HepG2 (cell line): ENCODE measurements around the gene PHF13. TPM values are rescaled to one million over a fixed set of nuclear protein-coding genes. Genes with fewer than 3 reads are reported as not detected.
A peak's percentile ranks its signal among the peaks of the same experiment; 100 is the strongest.

Source experiments
- ATF7 ChIP-seq, 2 experiments: fragments of 450-650 bp in 1 of 2; sonication (generic) in 1 of 2; formaldehyde crosslinking in 1 of 2; IDR thresholded peaks; 2 replicates each; pipeline versions ENCODE4 v1.4.0 to v1.6.1; 2016 to 2020; ENCODE audit warnings: antibody characterized with exemption in 1 of 2, mild to moderate bottlenecking in 1 of 2, missing genetic modification reagents in 1 of 2
- CHCHD3 ChIP-seq: sonication (generic); formaldehyde crosslinking; IDR thresholded peaks from 2 replicates; pipeline ENCODE4 v1.8.0; 2022; ENCODE audit warnings: mild to moderate bottlenecking, missing genetic modification reagents, moderate library complexity
- DDIT3 ChIP-seq: sonication (generic); formaldehyde crosslinking; IDR thresholded peaks from 2 replicates; pipeline ENCODE4 v1.4.0; 2020; ENCODE audit warnings: mild to moderate bottlenecking, missing genetic modification reagents
- EEA1 ChIP-seq: sonication (generic); formaldehyde crosslinking; IDR thresholded peaks from 2 replicates; pipeline ENCODE4 v1.5.1; 2020; ENCODE audit warnings: mild to moderate bottlenecking, missing genetic modification reagents, borderline replicate concordance
- FOXA3 ChIP-seq: IDR thresholded peaks from 2 replicates; pipeline ENCODE4 v1.6.1; 2016; ENCODE audit warnings: missing genetic modification reagents, missing compliant biosample characterization
- GABPB1 ChIP-seq: IDR thresholded peaks from 2 replicates; pipeline ENCODE4 v1.6.1; 2016; ENCODE audit warnings: mild to moderate bottlenecking, missing genetic modification reagents, moderate library complexity, missing compliant biosample characterization
- GTF3A ChIP-seq: sonication (generic); formaldehyde crosslinking; conservative IDR thresholded peaks from 2 replicates; pipeline ENCODE4 v1.4.0; 2020; ENCODE audit warnings: mild to moderate bottlenecking, missing genetic modification reagents
- MAZ ChIP-seq, 2 experiments: sonication (generic) in 1 of 2; formaldehyde crosslinking in 1 of 2; IDR thresholded peaks; 2 replicates each; pipeline versions ENCODE4 v1.5.0 to v1.6.1; 2012 to 2020; ENCODE audit warnings: low read depth in 2 of 2, mild to moderate bottlenecking in 2 of 2, borderline replicate concordance in 1 of 2, improper control_type of control experiment in 1 of 2, low read length in 1 of 2, missing genetic modification reagents in 1 of 2, moderate library complexity in 1 of 2
- MEF2D ChIP-seq: sonication (generic); formaldehyde crosslinking; IDR thresholded peaks from 2 replicates; pipeline ENCODE4 v1.5.1; 2020; ENCODE audit warnings: mild to moderate bottlenecking, missing genetic modification reagents
- MTF2 ChIP-seq: sonication (generic); formaldehyde crosslinking; IDR thresholded peaks from 2 replicates; pipeline ENCODE4 v1.5.0; 2020; ENCODE audit warnings: missing genetic modification reagents, borderline replicate concordance
- POGZ ChIP-seq: sonication (generic); formaldehyde crosslinking; IDR thresholded peaks from 2 replicates; pipeline ENCODE4 v1.4.0; 2020; ENCODE audit warnings: mild to moderate bottlenecking, missing genetic modification reagents
- SRSF1 ChIP-seq: fragments of 200-400 bp; formaldehyde crosslinking; optimal IDR thresholded peaks from 2 replicates; pipeline ENCODE3; 2017; ENCODE audit warnings: mild to moderate bottlenecking, low read depth, low read length, moderate library complexity
- ZBTB2 ChIP-seq: sonication (generic); formaldehyde crosslinking; IDR thresholded peaks from 2 replicates; pipeline ENCODE4 v1.8.0; 2022; ENCODE audit warnings: low read depth, missing genetic modification reagents
- ZC3H13 ChIP-seq: sonication (generic); formaldehyde crosslinking; IDR thresholded peaks from 2 replicates; pipeline ENCODE4 v1.8.1; 2023; ENCODE audit warnings: mild to moderate bottlenecking, missing genetic modification reagents, moderate library complexity
- ZMYM4 ChIP-seq: sonication (generic); formaldehyde crosslinking; IDR thresholded peaks from 2 replicates; pipeline ENCODE4 v1.8.1; 2023; ENCODE audit warnings: mild to moderate bottlenecking, missing genetic modification reagents
- ZNF20 ChIP-seq: sonication (generic); formaldehyde crosslinking; IDR thresholded peaks from 2 replicates; pipeline ENCODE4 v1.4.0; 2020; ENCODE audit warnings: mild to moderate bottlenecking, moderate library complexity, missing genetic modification reagents
- ZNF563 ChIP-seq: sonication (generic); formaldehyde crosslinking; IDR thresholded peaks from 2 replicates; pipeline ENCODE4 v1.8.0; 2022; ENCODE audit warnings: mild to moderate bottlenecking, moderate library complexity, missing genetic modification reagents
- ZNF644 ChIP-seq: IDR thresholded peaks from 2 replicates; pipeline ENCODE4 v1.6.1; 2016; ENCODE audit warnings: low read depth
- ZNF839 ChIP-seq: sonication (generic); formaldehyde crosslinking; IDR thresholded peaks from 2 replicates; pipeline ENCODE4 v1.4.0; 2020; ENCODE audit warnings: missing genetic modification reagents, mild to moderate bottlenecking, borderline replicate concordance
- polyA plus RNA-seq, 8 experiments: library from polyadenylated mRNA; depleted of rRNA in 3 of 8; stranded (reverse) in 7 of 8; unstranded in 1 of 8; fragments of >200 nt; fragmentation: Illumina TruSeq in 4 of 8; extraction: Trizol in 4 of 8; gene quantifications; 2 replicates each; pipeline versions ENCODE4 v1.2.1 to v1.2.3, GENCODE V29; 2011 to 2016; ENCODE audit warnings: low read depth in 4 of 8, missing spikeins in 1 of 8, mixed read lengths in 1 of 8; ENCODE audit not compliant: insufficient read depth in 1 of 8
- total RNA-seq, 5 experiments: library from RNA; depleted of rRNA; stranded (reverse); fragments of >200 nt; fragmentation: Illumina TruSeq; extraction: Trizol; gene quantifications; 2 replicates each; pipeline ENCODE4 v1.2.3, GENCODE V29; 2016; ENCODE audit warnings: low read depth in 1 of 5
- TF ChIP-seq, protein P1 (sequence below): sonication (generic); formaldehyde crosslinking; IDR thresholded peaks from 2 replicates; pipeline ENCODE4 v1.9.0; 2021; ENCODE audit warnings: missing genetic modification reagents, borderline replicate concordance
- TF ChIP-seq, protein P2 (sequence below), 2 experiments: sonication (generic) in 1 of 2; formaldehyde crosslinking in 1 of 2; IDR thresholded peaks; 2 replicates each; pipeline versions ENCODE4 v1.5.1 to v1.6.1; 2011 to 2020; ENCODE audit warnings: borderline replicate concordance in 1 of 2, low read depth in 1 of 2, low read length in 1 of 2, mild to moderate bottlenecking in 1 of 2, missing genetic modification reagents in 1 of 2, moderate library complexity in 1 of 2

Gene PHF13
- total and polyA plus RNA-seq, 2 of the 13 experiments (the other 11 are each of a cell fraction or from before 2014, with no cell fraction given): 4.7 to 7.4 TPM

GRCh38 chr1:6601049-6601922 is 12.2 kb upstream of the PHF13 start (continued):
- TF ChIP-seq, protein P1, sequence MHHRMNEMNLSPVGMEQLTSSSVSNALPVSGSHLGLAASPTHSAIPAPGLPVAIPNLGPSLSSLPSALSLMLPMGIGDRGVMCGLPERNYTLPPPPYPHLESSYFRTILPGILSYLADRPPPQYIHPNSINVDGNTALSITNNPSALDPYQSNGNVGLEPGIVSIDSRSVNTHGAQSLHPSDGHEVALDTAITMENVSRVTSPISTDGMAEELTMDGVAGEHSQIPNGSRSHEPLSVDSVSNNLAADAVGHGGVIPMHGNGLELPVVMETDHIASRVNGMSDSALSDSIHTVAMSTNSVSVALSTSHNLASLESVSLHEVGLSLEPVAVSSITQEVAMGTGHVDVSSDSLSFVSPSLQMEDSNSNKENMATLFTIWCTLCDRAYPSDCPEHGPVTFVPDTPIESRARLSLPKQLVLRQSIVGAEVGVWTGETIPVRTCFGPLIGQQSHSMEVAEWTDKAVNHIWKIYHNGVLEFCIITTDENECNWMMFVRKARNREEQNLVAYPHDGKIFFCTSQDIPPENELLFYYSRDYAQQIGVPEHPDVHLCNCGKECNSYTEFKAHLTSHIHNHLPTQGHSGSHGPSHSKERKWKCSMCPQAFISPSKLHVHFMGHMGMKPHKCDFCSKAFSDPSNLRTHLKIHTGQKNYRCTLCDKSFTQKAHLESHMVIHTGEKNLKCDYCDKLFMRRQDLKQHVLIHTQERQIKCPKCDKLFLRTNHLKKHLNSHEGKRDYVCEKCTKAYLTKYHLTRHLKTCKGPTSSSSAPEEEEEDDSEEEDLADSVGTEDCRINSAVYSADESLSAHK: no peak
- TF ChIP-seq ATF7 (IDR thresholded peaks at IDR 0.05): no peak
- 0 out of 2 replicates have a peak, but pooled peaks have one; percentile 22 for TF ChIP-seq ATF7 (CRISPR knock-in tag; IDR thresholded peaks at IDR 0.05)
- no peak for TF ChIP-seq ZBTB2 (CRISPR knock-in tag)
- peak; percentile 41; the same call in 1 of the 2 replicates for TF ChIP-seq ZNF563
- TF ChIP-seq DDIT3 (CRISPR knock-in tag): no peak
- TF ChIP-seq POGZ: no peak
- TF ChIP-seq MTF2 (CRISPR knock-in tag): no peak
- TF ChIP-seq MEF2D (CRISPR knock-in tag): no peak; the same call in 1 of the 2 replicates
- no peak for TF ChIP-seq CHCHD3 (CRISPR knock-in tag)
- no peak for TF ChIP-seq ZMYM4
- peak; percentile 74 for TF ChIP-seq FOXA3 (CRISPR knock-in tag)
- TF ChIP-seq, protein P2, sequence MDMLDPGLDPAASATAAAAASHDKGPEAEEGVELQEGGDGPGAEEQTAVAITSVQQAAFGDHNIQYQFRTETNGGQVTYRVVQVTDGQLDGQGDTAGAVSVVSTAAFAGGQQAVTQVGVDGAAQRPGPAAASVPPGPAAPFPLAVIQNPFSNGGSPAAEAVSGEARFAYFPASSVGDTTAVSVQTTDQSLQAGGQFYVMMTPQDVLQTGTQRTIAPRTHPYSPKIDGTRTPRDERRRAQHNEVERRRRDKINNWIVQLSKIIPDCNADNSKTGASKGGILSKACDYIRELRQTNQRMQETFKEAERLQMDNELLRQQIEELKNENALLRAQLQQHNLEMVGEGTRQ (IDR thresholded peaks at IDR 0.05; ENCODE audit: low read depth, low read length): peak; percentile 81
- TF ChIP-seq, protein P2 (CRISPR knock-in tag; IDR thresholded peaks at IDR 0.05; ENCODE audit: borderline replicate concordance): peak; percentile 81
- no peak for TF ChIP-seq ZNF839 (CRISPR knock-in tag)
- peak; percentile 70; the same call in 1 of the 2 replicates for TF ChIP-seq ZC3H13
- no peak for TF ChIP-seq ZNF644
- no peak for TF ChIP-seq MAZ (IDR thresholded peaks at IDR 0.05; ENCODE audit: borderline replicate concordance, low read depth, low read length)
- no peak for TF ChIP-seq MAZ (CRISPR knock-in tag; IDR thresholded peaks at IDR 0.05; ENCODE audit: low read depth)
- TF ChIP-seq GTF3A (CRISPR knock-in tag): 0 out of 2 replicates have a peak, but pooled peaks have one; percentile 39
- no peak for TF ChIP-seq GABPB1 (CRISPR knock-in tag)
- peak; percentile 47 for TF ChIP-seq SRSF1
- TF ChIP-seq ZNF20 (CRISPR knock-in tag): no peak
- TF ChIP-seq EEA1 (CRISPR knock-in tag): no peak
